GM18499 (cell line): ENCODE data around the gene MAPK8IP3.
A peak's percentile ranks its signal among the peaks of the same experiment; 100 is the strongest.
"Not testable (repeated sequence)": the region's sequence is repeated elsewhere in the genome, so short reads cannot be mapped to it uniquely, and the experiment has no call there.

Source experiments
- ATAC-seq: cut with Tn5 transposase; IDR thresholded peaks from one replicate; pipeline ENCODE4 v1.9.1; 2021; ENCODE audit warnings: moderate number of reproducible peaks; ENCODE audit not compliant: insufficient read depth, unreplicated experiment

The MAPK8IP3 gene

DNA sequence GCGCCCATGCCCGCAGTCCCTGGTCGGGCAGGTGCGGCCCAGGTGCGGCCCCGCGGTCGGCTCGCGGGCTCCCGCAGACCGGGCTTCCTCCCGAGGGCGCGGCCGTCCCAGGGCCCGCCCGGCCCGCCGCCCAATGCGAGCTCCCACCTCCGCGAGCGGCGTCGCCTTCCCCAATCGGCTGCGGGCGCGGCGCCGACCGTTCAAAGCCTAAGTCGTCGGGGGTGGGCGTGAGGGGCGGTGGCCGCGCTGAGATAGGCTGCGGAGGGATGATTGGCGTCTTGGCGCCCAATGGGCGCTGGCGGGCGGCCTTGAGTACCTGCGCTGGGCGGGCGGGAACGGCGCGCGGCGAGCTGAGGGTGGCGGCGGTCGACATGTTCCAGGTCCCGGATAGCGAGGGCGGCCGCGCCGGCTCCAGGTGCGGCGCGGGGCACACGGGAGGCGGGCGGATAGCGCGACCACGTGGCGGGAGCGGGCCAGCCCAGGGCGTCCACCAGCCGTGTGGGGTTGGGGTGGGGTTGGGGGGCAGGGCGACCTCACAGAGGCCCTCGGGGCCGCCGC lies 28.0 kb upstream of the MAPK8IP3 start, which contains the start of gene JPT2:
Gene JPT2 (plus strand): TSS at position 338 of the 558 bp plus-strand sequence. CDS start 34 bp downstream, at position 372.
- peak; percentile 65 for ATAC-seq

DNA sequence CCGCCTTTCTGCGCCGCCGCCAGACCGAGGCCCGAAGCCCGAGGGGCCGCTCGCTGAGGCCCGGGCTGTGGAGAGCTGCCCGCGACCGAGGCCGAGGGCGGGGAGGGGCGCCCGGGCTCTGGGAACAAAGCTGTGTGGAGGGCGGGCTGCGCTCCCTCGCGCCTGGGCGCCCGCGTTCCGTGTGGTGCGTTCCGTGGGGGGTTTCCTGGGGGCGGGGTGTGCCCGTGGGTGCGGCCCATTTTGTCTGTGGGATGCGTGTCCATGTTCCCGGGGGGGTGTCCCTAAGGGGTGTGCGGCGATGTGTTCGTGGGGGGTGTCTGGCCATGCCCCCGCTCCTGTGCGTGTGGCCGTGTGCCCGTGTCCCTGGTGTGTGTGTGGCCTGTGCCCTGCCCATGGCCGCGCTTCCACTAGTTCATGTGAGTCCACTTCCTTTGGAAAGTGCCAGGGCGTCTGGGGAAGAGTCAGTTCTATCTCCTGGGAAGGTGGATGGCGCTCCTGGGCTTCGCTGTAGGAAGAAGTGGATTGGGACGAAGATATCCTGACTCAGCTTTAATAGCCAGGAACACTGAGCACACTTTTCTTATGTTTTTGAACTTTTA lies 27.4 kb upstream of the MAPK8IP3 start:
- ATAC-seq, result no peak

DNA sequence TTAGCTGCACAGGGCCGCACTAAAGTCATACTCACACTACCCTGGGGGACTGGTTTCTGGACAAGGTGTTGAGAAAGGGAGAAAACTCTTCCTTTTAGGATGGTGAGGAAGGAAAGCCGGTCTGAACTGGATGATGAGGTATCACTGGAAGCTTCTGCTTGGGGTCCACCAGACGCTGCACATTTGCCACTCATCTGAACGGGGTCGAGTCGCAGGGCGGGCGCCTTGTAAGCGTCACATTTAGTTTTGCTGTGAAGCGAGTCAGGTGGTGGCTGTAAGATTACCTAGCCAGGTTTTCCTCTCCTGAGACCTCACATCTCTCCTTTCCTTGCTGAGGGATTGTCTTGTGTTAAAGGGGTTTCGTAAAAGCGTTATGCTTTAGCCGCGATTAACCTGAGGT lies 25.6 kb upstream of the MAPK8IP3 start:
- no peak for ATAC-seq

DNA sequence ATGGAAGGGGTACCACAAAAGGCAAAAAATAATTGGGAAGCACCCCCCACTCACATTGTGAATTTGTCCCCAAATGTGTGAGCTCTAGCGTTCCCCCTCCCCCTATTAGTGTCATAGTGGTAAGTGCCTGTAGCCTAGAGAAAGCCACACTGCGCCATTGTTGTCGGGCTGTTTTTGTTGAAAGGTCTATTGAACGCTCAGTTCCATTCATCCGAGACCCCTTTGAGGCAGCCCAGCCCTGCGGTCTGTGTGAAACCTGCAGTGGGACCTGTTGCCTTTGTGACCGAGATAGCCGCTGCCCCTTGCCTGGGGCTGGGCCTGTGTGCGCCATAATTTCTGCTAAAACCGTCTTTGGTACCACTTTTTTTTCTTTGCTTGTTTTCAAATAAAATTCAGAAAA lies 25.0 kb upstream of the MAPK8IP3 start:
- no peak for ATAC-seq

DNA sequence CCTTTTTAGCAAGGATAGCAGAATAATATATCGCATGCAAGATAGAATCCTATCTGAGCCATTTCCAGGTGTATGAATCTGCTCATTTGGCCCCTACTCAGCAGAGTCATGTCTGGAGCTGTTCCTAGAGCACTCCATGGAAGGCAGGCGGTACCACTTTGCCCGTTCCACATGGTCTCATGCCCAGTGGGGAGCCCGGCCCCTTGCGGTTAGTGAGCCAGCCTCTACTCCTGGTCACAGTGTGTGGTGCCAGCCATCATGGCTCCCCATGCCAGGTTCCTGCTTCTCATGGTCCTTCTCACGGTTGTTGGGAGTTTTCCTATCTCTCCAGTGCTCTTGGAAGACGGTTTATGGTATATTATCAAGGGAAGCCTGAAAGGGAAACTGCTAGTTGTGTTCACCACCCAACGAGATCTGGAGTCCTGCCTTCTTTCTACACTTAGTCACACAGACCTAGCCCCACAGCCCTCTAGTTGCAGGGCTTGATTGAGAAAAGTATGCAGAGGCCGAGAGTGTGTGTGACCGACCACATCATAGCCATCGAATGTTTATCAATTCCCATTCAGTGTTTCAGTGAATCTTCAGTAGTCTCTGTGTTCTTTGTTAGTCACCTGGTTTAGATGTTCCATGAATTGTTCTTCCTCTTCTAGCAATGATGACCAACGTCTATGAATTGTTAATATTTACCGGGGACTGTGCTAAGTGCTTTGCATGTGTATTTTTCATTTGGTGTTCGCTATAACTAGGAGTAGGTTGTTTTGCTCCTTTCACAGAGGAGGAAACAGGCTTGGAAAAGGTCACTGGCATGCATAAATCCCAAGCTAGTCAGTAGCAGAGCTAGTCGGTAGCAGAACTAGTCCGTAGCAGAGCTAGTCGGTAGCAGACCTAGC lies 18.3 kb upstream of the MAPK8IP3 start:
- ATAC-seq, result no peak

DNA sequence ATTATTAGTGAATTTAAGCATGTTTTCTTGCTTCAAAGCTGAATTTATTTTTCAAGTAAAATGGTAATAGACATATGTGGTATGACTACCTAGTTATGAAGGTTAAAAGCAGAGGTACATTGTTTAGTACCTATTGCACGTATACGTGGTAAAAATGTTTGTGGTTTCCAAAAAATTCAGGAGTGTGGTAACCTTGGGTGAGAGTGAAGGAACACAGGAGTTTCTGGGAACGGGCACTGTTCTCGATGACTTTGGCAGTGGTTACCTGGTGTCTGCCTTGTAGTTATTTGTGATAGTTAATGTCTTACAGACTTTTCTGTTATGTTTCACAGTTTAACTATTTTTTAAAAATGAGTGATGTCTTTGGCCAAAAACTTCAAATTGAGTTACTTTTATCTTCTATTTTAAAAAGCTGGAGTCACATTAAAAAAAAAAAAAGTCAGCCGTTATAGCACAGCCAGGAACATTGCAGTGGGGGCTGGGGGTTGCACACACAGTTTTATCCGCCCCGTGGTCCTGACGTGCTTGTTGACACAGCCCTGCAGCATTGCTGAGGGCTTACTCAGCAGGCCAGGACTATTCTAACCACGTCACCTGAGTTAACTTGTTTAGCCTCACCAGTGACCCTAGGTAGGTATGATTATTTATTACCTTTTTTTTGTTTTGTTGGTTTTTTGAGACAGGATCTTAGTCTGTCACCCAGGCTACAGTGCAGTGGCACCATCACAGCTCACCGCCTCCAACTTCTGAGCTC lies 17.0 kb upstream of the MAPK8IP3 start:
- no peak for ATAC-seq

DNA sequence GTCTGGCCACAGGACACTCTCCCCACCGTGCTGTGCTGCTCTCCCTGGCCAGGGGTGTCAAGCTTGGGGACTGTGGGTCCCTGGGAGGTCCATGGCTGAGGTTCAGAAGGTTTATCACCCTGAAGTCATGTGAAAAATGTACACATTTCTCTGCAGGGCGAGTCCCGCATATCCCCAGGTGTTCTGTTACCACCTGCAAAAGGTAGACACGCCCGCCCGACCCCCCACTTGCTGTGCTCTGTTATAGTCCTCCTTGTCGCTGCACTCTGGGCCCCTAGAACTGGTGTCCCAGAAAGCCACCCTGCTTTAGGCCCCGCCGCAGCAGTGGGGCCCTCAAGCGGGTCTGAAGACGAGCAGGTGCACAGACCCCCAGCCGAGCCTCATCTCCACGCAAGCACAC lies 16.1 kb upstream of the MAPK8IP3 start:
- ATAC-seq, result no peak

DNA sequence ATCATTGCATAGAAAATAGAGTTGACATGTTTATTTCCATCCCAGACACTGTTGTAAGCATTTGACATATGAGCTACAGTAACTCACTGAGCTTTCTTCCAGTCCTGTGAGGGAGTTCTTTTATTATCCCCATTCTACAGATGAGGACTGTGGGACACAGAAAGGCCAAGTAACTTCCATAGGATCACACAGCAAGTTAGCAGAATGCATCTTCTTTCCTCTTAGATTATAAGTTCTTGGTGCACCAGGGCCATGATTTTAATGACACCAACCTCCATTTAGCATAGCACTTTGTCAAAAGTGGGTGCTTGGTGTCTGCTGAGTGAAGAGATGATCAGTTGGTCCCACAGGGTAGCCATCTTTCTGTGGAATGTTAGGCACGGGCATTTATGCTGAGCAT lies 15.2 kb upstream of the MAPK8IP3 start:
- ATAC-seq, result no peak

DNA sequence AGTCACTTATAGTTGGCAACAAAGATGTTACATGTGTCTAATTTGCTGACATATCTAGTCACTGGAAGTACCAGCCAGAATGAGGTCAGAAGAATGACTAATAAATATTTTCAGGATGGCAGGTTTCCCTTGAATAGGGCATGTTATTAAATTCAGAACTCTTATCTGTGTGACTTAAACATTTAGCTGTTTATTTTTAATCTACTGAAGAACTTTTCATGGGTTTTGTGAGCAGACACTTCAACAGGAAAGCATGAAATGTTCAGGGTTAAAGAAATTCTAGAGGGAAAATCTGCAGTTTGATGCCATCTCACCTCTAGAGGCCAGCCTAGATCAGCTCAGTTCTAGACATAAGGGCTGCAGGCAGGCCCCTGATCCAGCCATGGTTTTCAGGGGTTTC lies 14.7 kb upstream of the MAPK8IP3 start:
- no peak for ATAC-seq

DNA sequence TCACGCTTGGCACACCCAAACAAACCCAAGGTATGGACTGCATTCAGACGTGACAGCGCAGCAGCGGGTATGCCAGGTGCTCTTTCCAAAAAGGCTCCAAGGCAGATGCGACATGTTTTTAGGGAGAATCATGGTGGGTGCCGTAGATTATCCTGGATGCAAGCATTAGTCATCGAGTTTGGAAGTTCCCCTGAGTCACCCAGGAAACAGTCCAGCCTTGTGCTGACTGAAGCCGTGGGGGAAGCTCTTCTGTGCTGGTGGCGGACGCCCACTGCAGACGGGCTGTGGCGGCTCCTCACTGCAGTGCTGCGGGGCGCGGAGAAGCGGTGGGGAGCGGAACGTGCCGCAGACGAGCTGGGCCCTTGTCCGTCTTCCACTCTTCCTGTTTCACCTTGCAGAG lies 14.0 kb upstream of the MAPK8IP3 start:
- no peak for ATAC-seq

DNA sequence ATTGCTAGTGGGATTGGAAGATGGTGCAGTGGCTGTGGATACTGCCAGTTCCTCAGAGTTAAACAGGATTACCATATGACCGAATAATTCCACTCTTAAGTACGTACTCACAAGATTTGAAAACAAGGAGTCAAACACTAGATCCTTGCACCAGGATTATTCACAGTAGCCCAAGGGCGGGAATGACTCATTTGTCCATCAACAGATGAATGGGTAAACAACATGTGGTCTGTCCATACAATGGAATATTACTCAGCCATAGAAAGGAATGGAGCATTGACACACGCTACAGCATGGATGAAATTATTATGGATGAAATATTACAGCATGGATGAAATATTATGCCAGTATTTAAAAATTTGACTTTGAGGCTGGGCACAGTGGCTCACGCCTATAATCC lies 9.1 kb upstream of the MAPK8IP3 start:
- no peak for ATAC-seq

DNA sequence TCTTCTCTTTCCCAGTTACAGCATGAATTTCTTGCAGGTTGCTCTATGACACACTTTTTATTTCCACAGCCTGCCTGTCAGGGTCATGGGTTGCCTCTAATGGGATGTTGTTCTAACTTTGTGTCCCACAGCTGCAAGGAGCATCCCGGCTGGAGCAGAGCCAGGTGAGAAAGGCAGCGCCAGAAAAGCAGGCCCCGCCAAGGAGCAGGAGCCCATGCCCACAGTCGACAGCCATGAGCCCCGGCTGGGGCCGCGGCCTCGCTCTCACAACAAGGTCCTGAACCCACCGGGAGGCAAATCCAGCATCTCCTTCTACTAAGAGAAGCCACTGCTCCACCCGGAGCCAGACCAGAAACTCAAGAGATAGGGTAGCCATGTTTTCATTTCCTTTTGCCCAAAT lies 7.3 kb upstream of the MAPK8IP3 start:
- ATAC-seq, result no peak

DNA sequence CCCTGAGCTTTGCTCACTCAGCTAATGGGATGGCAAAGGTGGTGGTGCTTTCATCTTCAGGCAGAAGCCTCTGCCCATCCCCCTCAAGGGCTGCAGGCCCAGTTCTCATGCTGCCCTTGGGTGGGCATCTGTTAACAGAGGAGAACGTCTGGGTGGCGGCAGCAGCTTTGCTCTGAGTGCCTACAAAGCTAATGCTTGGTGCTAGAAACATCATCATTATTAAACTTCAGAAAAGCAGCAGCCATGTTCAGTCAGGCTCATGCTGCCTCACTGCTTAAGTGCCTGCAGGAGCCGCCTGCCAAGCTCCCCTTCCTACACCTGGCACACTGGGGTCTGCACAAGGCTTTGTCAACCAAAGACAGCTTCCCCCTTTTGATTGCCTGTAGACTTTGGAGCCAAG lies 5.7 kb upstream of the MAPK8IP3 start:
- no peak for ATAC-seq

DNA sequence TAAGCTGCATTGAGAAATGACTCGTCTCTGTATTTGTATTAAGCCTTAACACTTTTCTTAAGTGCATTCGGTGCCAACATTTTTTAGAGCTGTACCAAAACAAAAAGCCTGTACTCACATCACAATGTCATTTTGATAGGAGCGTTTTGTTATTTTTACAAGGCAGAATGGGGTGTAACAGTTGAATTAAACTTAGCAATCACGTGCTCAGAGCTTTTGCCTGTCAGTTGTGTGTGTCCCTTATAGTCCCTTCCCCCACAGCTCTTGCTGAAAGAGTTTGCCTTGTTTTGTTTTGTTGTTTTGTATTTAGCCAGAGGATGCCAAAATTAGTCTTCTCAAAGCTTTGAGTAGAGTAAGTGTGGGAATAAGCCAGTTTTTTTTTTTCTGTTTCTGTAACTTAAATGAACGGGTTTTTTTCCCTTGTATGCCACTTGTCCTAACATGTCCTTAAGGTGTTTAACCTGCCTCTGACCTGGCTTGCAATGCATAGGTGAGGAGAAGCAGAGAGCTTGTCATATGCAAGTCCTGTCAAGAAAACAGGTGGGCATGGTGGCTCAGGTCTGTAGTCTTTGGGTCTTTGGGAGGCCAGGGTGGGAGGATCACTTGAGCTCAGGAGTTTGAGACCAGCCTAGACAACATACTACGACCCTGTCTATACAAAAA lies 4.6 kb upstream of the MAPK8IP3 start:
- ATAC-seq, result no peak

DNA sequence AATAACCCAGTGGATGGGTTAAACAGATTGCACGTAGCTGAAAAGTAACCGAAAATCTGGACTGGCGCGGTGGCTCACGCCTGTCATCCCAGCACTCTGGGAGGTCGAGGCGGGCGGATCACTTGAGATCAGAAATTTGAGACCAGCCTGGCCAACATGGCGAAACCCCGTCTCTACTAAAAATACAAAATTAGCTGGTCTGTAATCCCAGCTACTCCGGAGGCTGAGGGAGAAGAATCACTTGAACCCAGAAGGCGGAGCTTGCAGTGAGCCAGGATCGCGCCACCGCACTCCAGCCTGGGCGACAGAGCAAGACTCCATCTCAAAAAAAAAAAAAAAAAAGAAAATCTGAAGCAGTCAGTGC lies 689 bp upstream of the MAPK8IP3 start:
- ATAC-seq, result not testable (repeated sequence)

DNA sequence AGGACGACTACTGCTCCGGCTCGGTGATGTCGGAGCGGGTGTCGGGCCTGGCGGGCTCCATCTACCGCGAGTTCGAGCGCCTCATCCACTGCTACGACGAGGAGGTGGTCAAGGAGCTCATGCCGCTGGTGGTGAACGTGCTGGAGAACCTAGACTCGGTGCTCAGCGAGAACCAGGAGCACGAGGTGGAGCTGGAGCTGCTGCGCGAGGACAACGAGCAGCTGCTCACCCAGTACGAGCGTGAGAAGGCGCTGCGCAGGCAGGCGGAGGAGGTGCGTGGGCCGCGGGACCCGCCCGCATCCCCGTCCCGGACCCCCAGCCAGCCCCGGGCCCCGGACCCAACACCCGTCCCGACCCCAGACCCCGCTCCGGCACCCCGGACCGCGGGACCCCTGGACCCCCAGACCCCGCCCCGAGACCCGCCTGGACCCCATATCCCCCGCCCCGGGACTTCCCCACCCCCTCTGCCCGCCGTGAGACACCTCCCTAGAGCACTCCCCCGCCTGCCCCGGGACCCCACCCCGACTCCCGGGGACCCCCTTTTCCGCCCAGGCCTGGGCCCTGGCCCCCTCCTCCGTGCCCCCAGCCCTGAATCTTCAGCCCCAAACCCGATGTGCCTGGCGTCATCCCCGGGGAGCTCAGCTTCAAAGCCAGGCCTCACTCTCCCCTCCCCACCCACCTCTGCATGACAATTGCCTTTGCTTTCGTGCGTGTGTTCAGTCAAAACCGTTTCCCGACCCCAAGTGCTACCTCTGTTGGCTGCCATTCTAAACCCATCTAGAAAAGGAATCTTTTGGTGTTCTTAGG lies 594 bp downstream of the MAPK8IP3 start:
- ATAC-seq, result no peak

DNA sequence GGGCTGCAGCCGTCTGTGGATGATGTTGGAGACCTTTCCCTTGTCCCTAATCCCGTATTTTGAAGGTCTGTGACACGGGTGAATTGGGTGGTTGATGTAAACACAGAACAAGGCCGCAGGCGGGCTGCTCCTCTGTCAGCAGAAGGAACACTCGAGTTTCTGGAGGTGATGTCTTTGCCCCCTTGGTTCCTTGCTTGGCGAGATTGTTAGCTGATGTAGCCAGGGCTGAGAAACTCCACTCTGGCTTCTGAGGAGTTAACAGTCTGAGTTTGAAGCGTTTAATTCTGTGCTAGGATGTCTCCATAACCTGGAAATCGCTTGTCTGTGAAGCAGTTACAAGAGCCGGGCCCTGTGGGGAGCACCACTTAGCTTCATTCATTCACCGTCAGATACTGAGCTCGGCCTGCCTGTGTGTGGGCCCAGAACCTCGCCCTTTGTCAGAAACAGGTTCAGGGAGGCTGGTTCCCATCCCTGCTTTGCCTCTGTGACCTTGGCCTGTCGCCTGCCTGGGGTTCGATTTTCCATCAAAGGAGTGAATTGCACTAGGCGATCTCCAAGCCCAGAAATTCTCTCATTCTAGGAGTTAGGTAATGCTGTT lies 1.3 kb downstream of the MAPK8IP3 start:
- ATAC-seq, result no peak

DNA sequence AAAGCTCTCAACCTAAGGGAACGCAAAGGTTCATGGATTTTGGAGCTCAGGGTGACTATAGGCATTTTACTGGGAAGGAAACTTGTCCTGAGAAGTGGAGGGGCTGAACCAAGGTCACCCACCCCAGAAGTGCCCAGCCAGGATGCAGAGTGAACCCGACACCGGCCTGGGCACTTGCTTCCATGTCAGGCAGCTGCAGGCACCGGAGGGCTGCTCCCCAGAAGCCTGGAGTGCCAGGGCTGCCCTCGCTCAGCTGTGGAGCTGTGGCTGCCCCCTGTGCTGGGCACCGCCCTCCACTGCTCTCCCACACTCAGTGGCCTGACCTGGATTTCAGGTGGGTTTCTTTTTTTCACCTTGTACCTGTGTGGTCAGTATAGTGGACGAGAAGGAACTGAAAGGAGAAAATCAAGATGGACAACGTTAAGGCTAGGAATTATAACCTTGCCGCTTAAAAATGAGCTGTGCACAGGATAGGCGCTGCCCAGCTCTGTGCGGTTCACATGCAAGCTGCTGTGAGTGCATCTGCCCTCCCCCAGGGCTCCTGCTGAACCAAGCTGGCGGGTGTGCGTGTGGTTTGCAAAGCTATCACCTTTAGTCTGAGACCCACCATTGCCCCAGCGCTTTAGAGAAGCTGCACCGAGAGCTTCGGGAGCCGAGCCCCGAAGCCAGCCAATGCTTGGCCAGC lies 2.2 kb downstream of the MAPK8IP3 start:
- ATAC-seq, result no peak

DNA sequence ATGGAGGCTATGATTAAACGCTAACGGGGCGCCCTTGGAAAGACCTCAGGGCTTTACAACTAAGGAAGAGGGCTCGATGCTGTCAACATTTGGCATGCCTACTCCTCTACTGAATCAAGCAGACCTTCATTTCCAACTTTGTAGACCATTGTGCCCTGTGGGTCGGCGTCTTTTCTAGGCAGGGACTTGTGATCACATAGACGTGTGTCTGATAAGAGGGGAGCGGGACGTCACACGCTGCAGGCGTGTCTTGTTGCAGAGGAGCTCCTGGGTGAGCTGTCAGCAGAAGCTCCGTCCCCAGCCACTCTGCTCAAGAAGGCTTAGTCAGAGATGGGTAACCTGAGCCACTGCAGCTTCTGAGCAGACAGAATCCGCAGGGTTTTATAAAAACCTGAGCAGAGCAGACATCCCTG lies 2.8 kb downstream of the MAPK8IP3 start:
- no peak for ATAC-seq
